Parathyroid adenoma (tissue), 2 donors: Measurements from ENCODE around the gene DTNB.
A peak's percentile ranks its signal among the peaks of the same experiment; 100 is the strongest.

Experiments
- H2AFZ ChIP-seq: fragments of 300-600 bp; sonication (generic); one replicate; pipeline ENCODE4 v1.7.0; 2017; ENCODE audit warnings: antibody characterized with exemption, mild to moderate bottlenecking
- H3K27ac ChIP-seq: fragments of 300-600 bp; sonication (generic); one replicate; pipeline ENCODE4 v1.7.0; 2017
- H3K27me3 ChIP-seq: fragments of 300-600 bp; sonication (generic); one replicate; pipeline ENCODE4 v1.7.0; 2017; ENCODE audit warnings: low read length; ENCODE audit not compliant: control insufficient read depth, insufficient read depth
- H3K36me3 ChIP-seq: fragments of 300-600 bp; sonication (generic); one replicate; pipeline ENCODE4 v1.7.0; 2017; ENCODE audit warnings: low read length; ENCODE audit not compliant: control insufficient read depth, insufficient read depth
- H3K4me1 ChIP-seq: fragments of 300-600 bp; sonication (generic); one replicate; pipeline ENCODE4 v1.7.0; 2017; ENCODE audit warnings: control low read depth
- H3K4me2 ChIP-seq: fragments of 300-600 bp; sonication (generic); one replicate; pipeline ENCODE4 v1.7.0; 2017; ENCODE audit warnings: low read length
- H3K4me3 ChIP-seq: fragments of 300-600 bp; sonication (generic); one replicate; pipeline ENCODE4 v1.7.0; 2017; ENCODE audit warnings: low read depth, low read length
- H3K79me2 ChIP-seq: fragments of 300-600 bp; sonication (generic); one replicate; pipeline ENCODE4 v1.7.0; 2017; ENCODE audit warnings: control low read depth
- H3K9ac ChIP-seq: fragments of 300-600 bp; sonication (generic); one replicate; pipeline ENCODE4 v1.7.0; 2017; ENCODE audit warnings: mild to moderate bottlenecking
- H3K9me3 ChIP-seq: fragments of 300-600 bp; sonication (generic); one replicate; pipeline ENCODE4 v1.7.0; 2017; ENCODE audit warnings: low read length; ENCODE audit not compliant: control insufficient read depth
- TF ChIP-seq, protein P1 (sequence below): fragments of 300-600 bp; sonication (generic); IDR thresholded peaks from one replicate; pipeline ENCODE4 v1.7.0; 2017; ENCODE audit warnings: antibody characterized with exemption, mild to moderate bottlenecking
- donor health status: primary hyperparathyroidism.

The DTNB gene

DNA sequence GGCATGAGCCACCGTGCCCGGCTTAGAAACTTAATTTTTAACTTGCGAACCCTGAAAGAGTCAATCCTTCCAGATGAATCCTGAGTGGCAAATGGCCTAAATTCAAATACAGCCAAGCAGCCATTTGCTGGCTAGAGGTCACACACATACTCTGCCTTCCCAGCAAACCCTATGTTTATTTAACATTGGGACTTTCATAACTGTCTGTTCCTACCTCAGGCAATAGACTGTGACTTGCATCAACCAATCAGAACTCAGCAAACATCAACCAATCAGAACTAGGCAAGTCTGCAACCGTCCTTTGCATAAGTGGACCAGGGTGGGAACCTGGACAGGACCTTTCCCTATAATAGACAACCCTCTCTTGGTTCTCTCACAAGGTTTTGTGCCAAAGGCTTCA is 127.5 kb downstream of the DTNB start:
- no peaks in the 10 kb centered on the region for H3K36me3 ChIP-seq
- no peak overlapping the region for H3K4me2 ChIP-seq
- H3K4me3 ChIP-seq = no peak overlapping the region
- H3K9me3 ChIP-seq = no peaks in the 10 kb centered on the region
- H3K27me3 ChIP-seq = no peaks in the 10 kb centered on the region
- no peak overlapping the region for H3K27ac ChIP-seq
- no peaks in the 10 kb centered on the region for H3K79me2 ChIP-seq
- H3K9ac ChIP-seq = no peak overlapping the region
- no peak overlapping the region for H2AFZ ChIP-seq
- peaks cover 8% of the 10 kb centered on the region for H3K4me1 ChIP-seq
- TF ChIP-seq, protein P1, sequence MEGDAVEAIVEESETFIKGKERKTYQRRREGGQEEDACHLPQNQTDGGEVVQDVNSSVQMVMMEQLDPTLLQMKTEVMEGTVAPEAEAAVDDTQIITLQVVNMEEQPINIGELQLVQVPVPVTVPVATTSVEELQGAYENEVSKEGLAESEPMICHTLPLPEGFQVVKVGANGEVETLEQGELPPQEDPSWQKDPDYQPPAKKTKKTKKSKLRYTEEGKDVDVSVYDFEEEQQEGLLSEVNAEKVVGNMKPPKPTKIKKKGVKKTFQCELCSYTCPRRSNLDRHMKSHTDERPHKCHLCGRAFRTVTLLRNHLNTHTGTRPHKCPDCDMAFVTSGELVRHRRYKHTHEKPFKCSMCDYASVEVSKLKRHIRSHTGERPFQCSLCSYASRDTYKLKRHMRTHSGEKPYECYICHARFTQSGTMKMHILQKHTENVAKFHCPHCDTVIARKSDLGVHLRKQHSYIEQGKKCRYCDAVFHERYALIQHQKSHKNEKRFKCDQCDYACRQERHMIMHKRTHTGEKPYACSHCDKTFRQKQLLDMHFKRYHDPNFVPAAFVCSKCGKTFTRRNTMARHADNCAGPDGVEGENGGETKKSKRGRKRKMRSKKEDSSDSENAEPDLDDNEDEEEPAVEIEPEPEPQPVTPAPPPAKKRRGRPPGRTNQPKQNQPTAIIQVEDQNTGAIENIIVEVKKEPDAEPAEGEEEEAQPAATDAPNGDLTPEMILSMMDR = no peak

DNA sequence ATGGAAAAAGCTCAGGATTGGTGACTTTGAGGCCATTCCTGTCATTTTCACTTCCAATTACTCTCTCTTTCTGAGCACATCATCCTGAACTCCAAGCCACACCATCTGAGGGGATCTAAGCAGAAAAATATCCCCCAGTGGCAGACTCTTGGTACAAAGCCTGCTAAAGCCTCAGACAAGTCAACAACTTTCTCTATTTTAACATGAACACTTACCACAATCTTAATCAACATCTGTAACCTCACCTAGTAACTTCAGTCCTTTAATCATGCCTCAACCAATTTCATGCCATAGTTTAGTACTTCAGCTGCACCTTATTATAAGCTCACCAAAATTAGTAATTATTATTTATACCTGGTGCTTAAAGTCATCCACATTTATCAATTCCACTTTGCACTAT is 128.9 kb downstream of the DTNB start:
- no peak overlapping the region for H3K9ac ChIP-seq
- TF ChIP-seq, protein P1 = no peak
- H3K4me1 ChIP-seq = peaks cover 8% of the 10 kb centered on the region
- H3K27ac ChIP-seq = peak overlapping the region; percentile 2
- H3K36me3 ChIP-seq = no peaks in the 10 kb centered on the region
- no peaks in the 10 kb centered on the region for H3K9me3 ChIP-seq
- H3K4me2 ChIP-seq = peak overlapping the region; percentile 29
- peak overlapping the region; percentile 36 for H2AFZ ChIP-seq
- peak overlapping the region; percentile 9 for H3K4me3 ChIP-seq
- no peaks in the 10 kb centered on the region for H3K79me2 ChIP-seq
- H3K27me3 ChIP-seq = no peaks in the 10 kb centered on the region

DNA sequence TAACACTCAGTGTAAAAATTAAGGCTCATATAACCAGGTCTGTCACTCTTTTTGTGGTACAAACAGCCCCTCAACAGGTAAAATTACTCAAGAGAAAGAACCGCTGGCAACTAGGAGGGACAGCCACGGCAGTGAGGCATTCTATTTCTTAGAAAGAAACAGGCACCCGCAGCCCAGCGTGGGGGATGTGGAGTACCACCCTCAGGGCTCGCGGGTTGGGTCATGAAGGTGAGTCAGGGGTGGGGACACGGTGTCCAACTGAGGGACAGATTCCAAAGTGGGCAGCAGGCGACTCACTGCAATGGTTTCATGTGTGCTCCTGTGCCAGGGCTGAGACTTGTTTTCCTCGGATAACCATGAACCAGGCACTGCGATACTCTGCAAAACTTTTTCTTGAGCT is 129.4 kb downstream of the DTNB start:
- H3K4me2 ChIP-seq = peak overlapping the region; percentile 34
- TF ChIP-seq, protein P1 = no peak
- no peak overlapping the region for H3K4me3 ChIP-seq
- H3K9ac ChIP-seq = no peak overlapping the region
- H2AFZ ChIP-seq = peak overlapping the region; percentile 36
- no peaks in the 10 kb centered on the region for H3K9me3 ChIP-seq
- H3K4me1 ChIP-seq = peaks cover 8% of the 10 kb centered on the region
- H3K79me2 ChIP-seq = no peaks in the 10 kb centered on the region
- H3K27ac ChIP-seq = peak overlapping the region; percentile 2
- no peaks in the 10 kb centered on the region for H3K36me3 ChIP-seq
- H3K27me3 ChIP-seq = no peaks in the 10 kb centered on the region

DNA sequence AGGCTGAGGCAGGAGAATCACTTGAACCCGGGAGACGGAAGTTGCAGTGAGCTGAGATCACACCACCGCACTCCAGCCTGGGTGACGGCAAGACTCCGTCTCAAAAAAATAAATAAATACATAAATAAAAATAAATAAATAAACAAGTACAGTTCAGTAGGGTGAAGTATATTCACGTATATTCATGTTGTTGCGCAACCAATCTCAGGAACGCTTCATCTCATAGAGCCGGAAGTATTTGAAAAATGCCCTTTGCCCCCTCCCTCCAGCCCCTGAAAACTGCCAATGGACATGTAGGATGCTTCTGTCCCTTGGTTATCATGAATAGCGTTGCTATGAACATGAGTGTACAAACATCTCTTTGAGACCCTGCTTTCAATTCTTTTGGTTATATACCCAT is 132.0 kb downstream of the DTNB start:
- H3K27me3 ChIP-seq = no peaks in the 10 kb centered on the region
- H3K27ac ChIP-seq = no peak overlapping the region
- TF ChIP-seq, protein P1 = no peak
- H3K36me3 ChIP-seq = no peaks in the 10 kb centered on the region
- H3K4me1 ChIP-seq = peaks cover 4% of the 10 kb centered on the region
- H3K9ac ChIP-seq = no peak overlapping the region
- H3K79me2 ChIP-seq = no peaks in the 10 kb centered on the region
- no peak overlapping the region for H3K4me2 ChIP-seq
- H3K4me3 ChIP-seq = no peak overlapping the region
- no peak overlapping the region for H2AFZ ChIP-seq
- H3K9me3 ChIP-seq = no peaks in the 10 kb centered on the region

DNA sequence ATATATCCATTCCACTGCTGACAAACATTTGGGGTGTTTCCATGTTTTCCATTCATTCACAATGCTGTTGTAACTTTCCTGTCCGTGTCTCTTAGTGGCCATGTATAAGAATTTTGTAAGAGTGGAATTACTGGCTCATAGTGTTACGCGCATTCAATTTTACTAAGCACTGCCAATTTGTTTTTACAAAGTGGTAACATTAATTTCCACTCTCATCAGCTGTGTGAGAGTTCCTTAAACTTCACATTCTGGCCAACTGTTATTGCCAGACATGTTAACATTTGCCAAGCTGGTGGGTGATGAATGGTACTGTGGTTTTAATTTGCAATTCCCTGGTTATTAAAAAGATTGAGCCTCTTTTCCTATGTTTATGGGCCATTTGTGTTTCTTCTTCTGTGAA is 134.2 kb downstream of the DTNB start:
- Histone ChIP-seq H3K9ac (no peak overlapping the region), H3K27ac (no peak overlapping the region), H3K4me3 (no peak overlapping the region), H2AFZ (no peak overlapping the region), H3K9me3 (no peaks in the 10 kb centered on the region), H3K4me2 (no peak overlapping the region), H3K79me2 (no peaks in the 10 kb centered on the region), H3K36me3 (no peaks in the 10 kb centered on the region), H3K27me3 (no peaks in the 10 kb centered on the region), H3K4me1 (no peaks in the 10 kb centered on the region)
- TF ChIP-seq, protein P1 = no peak
